Epithelial cell of prostate (primary cell): ENCODE data around the gene SMAD4.
"Not testable (repeated sequence)": the region's sequence is repeated elsewhere in the genome, so short reads cannot be mapped to it uniquely, and the experiment has no call there.

ENCODE experiments used
- DNase-seq: peaks from one replicate; pipeline ENCODE4 v3.0.0-alpha.2; 2011; ENCODE audit warnings: low read depth, low spot score
- H3K27ac ChIP-seq: fragments of 450-650 bp; 2 replicates; pipeline ENCODE4 v1.5.1; 2017; ENCODE audit warnings: mild to moderate bottlenecking

The SMAD4 gene

DNA sequence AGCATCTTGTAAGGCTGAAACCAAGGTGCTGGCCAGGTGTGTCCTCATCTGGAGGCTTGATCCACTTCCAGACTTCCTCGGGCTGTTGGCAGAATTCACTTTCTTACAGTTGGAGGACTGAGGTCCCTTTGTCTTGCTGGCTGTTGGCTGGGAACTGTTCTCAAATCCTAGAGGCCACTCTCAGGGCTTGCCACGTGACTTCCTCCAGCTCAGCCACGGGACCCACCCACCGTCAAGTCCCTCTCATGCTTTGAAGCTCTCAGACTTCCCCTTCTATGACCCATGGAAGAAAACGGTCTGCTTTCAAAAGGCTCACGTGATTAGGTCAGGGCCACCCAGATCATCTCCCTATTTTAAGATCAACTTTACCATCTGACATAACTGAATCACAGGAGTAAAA is 77.1 kb downstream of the SMAD4 start:
- no peak overlapping the region for H3K27ac ChIP-seq
- DNase-seq, result no peak

DNA sequence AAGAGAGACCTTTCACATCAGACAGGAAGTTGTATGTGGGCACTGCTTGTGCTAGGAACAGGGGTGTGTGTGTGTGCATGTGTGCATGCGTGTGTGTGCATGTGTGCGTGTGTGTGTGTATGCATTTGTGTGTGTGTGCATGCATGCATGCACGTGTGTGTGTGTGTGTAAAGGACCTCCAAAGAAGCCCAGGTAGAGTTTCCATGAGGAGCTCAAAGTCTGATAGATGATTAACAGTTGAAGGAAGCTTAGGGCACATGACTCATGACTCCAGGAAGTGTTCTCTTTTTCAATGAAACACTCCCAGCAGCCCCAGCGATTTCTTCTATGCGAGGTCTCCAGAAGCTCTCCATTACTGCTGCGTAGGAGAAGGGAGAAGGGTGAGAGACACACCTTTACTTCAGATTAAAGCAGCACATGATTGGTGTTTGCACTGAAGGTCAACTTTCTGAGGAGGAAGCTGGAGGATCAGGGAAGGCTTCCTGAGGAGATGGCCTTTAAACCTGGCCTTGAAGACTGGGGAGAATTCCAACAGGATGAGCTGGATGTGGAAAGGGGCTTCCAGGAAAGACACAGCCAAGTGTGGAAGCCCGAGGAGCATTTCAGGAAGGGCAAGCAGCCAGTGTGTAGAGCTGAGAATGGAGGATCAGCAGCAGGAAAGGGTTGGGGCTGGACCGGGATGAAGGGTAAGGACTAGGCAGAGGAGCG is 77.7 kb downstream of the SMAD4 start:
- no peak for DNase-seq
- no peak overlapping the region for H3K27ac ChIP-seq

DNA sequence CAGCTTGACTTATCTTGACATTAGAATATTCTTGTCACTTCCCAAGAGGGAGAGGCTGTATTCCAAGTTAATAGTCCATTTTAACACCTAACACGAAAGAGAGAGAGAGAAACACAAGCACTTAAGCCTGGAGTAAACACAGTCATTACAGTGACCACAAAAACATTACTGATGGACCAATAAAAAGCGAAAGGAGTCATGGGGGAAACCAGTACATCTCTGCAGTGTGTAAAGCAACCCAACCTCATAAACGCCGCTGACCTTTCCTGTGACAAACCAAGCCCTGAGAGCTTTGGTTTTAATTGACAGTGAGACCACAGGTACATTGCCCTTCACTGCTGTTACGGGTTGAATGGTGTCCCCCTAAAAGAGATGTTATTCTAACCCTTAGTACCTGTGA is 78.3 kb downstream of the SMAD4 start:
- DNase-seq, result no peak

DNA sequence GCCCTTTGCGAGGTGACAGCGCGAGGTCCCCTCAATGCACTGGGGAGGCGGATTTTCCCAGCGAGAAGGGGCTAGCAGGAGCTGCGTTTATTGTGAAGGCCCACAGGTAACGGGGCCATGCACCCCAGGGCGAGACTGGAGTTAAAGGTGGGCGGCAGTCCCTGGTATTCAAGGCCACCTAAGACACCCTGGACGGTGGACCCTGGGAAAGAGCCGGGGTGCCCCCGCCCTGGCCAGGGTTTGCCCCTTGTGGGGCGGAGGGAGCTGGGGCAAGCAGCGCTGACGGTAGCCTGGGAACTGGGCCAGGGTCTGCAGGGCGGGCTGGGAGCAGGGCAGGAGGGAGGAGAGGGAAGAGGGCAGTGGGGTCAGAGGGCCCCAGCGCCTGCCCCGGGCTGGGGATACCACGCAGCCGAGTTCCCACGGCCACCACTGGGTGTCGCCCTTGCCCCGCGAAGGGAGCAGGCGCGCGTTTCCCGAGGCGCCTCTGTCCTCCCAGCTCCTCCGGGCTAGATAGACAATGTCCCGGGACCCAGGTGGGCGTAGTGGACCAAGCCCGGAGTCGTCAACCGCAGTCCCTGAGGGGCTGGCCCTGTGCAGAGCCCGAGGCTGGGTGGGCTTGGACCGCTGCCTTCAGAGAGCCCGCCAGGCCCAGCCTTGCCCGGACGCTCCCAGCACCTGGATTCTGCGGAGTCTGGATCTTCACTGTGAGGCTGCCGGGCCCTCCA is 80.2 kb downstream of the SMAD4 start:
- H3K27ac ChIP-seq, result no peak overlapping the region
- DNase-seq, result no peak

More for the DNA sequence above, 78.3 kb downstream of the SMAD4 start:
- H3K27ac ChIP-seq, result no peak overlapping the region

DNA sequence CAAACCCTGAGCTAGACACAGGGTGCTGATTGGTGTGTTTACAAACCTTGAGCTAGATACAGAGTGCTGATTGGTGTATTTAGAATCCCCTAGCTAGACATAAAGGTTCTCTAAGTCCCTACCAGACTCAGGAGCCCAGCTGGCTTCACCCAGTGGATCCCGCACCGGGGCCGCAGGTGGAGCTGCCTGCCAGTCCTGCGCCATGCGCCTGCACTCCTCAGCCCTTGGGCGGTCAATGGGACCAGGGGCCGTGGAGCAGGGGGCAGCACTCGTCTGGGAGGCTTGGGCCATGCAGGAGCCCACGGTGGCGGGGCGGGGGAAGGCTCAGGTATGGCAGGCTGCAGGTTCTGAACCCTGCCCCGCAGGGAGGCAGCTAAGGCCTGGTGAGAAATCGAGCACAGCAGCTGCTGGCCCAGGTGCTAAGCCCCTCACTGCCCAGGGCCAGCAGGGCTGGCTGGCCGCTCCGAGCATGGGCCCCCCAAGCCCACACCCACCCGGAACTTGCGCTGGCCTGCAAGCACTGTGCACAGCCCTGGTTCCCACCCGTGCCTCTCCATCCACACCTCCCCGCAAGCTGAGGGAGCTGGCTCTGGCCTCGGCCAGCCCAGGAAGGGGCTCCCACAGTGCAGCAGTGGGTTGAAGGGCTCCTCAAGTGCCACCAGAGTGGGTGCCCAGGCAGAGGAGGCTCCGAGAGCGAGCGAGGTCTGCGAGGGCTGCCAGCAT is 81.8 kb downstream of the SMAD4 start:
- not testable (repeated sequence) for DNase-seq, H3K27ac ChIP-seq

DNA sequence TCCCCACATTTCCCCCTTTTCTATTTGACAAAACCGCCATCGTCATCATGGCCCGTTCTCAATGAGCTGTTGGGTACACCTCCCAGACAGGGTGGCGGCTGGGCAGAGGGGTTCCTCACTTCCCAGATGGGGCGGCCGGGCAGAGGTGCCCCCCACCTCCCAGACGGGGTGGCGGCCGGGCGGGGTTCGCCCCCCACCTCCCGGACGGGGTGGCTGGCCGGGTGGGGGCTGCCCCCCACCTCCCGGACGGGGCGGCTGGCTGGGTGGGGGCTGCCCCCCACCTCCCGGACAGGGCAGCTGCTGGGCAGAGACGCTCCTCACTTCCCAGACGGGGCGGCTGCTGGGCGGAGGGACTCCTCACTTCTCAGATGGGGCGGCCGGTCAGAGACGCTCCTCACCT is 87.0 kb downstream of the SMAD4 start:
- H3K27ac ChIP-seq, DNase-seq: not testable (repeated sequence)

DNA sequence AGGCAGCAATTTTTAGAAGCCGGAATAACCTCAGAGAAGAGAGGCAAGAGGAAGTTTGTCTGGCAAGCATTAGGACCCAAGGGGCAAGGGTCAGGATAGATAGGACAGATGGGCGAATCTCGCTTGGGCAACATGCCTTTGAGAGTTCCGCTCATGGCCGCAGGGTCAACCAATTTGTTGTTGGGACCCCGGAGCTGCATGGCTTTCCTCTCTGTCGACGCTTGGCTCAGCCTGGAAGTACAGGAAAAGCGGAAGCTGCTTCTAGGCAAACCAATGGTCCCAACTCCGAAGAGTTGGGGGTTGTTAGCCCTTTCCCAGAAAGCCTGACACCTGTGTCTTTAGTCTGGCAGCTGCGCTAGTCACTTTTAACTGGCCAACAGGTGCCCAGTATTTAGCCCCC is 89.5 kb downstream of the SMAD4 start:
- DNase-seq, result not testable (repeated sequence)

DNA sequence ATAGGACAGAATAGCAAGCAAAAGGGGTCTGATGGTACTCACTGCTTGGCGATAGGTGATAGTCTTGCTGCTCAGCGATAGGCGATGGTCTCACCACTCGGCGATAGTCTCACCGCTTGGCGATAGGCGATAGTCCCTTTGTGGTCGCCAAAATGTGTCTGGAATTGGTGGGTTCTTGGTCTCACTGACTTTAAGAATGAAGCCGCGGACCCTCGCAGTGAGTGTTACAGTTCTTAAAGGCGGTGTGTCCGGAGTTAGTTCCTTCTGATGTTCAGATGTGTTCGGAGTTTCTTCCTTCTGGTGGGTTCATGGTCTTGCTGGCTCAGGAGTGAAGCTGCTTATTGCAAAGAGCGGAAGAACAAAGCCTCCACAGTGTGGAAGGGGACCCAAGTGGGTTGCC is 90.0 kb downstream of the SMAD4 start:
- not testable (repeated sequence) for H3K27ac ChIP-seq, DNase-seq

More for the DNA sequence above, 89.5 kb downstream of the SMAD4 start:
- not testable (repeated sequence) for H3K27ac ChIP-seq

DNA sequence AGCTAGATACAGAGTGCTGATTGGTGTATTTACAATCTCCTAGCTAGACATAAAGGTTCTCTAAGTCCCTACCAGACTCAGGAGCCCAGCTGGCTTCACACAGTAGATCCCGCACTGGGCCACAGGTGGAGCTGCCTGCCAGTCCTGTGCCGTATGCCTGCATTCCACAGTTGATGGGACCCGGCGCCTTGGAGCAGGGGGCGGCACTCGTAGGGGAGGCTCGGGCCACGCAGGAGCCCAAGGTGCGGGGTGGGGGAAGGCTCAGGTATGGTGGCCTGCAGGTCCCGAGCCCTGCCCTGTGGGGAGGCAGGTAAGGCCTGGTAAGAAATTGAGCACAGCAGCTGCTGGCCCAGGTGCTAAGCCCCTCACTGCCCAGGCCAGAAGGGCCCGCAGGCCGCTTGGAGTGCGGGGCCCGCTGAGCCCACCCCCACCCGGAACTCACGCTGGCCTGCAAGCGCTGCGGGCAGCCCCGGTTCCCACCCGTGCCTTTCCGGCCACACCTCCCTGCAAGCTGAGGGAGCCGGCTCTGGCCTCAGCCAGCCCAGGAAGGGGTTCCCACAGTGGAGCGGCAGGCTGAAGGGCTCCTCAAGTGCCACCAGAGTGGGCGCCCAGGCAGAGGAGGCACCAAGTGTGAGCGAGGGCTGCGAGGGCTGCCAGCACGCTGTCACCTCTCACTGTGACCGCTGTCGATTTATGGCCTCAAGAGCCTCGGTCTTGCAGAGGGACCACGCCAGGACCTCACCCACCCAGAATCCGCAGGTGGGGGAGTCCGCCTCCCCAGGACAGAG is 91.0 kb downstream of the SMAD4 start:
- no peak for DNase-seq
- H3K27ac ChIP-seq, result no peak overlapping the region

DNA sequence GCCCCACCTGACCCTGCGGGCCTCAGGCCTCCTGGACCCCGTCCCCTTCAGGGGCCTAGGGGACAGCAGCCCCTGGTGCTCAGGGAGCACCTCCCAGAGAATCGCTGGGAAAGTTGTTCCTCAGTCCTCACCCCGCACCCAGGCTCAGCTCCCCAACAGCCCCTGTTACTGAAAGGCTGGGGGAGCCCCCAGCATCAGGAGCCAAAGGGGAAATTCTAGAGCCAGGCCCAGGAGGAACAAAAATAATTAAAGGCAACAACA is 91.5 kb downstream of the SMAD4 start:
- no peak overlapping the region for H3K27ac ChIP-seq

DNA sequence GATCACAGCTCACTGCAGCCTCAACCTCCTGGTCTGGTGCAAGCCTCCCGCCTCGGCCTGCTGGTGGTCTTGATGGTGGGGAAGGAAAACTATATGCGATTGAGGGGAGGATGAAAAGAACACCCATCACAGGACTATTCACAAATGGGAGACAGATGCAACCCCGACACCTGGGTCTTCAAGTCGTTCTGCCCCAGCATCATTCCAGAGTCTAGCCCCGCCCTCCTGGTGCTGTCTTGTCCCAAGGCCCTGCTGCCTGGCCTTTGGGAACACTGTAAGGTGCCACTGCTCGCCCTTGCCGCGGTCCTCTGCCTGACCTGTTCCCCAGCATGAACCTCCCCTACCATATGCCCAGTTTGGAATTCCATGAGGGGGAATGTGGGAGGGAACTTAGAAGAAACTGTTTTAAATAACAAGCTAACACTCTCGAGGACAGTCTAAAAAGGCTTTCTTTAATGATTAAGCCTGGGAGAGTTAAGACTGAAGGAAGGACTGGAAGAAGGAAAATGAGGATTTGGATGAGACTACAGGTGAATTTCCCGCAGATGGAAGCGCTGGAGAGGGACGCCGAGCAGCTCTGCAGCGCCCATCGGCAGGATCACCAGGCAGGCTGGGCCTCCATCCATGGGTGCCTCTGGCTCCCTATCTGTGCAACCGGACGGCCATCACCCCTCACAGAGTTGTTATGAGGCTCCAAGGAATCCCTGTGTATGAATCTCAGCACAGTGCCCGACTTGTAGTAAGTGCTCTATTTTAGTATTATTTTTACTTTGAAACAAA is 92.4 kb downstream of the SMAD4 start:
- no peak for DNase-seq
- no peak overlapping the region for H3K27ac ChIP-seq

More for the DNA sequence above, 91.5 kb downstream of the SMAD4 start:
- no peak for DNase-seq

DNA sequence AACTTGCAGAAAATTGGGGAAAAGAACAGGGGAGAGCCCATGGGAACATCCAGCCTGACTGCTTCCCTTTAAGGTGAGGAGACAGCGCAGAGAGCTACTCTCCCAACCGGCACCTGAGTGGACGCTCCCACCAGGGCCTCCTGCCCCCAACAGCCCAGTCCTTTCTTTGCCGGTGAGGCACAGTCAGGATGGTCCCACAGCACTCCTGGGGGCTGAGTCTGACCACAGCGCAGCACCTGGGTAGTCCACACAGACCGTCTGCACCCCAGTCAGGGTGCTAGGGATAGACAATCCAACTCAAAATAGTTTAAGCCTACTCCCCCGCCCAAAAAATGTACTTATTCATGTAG is 93.0 kb downstream of the SMAD4 start:
- no peak for DNase-seq
- H3K27ac ChIP-seq, result no peak overlapping the region

DNA sequence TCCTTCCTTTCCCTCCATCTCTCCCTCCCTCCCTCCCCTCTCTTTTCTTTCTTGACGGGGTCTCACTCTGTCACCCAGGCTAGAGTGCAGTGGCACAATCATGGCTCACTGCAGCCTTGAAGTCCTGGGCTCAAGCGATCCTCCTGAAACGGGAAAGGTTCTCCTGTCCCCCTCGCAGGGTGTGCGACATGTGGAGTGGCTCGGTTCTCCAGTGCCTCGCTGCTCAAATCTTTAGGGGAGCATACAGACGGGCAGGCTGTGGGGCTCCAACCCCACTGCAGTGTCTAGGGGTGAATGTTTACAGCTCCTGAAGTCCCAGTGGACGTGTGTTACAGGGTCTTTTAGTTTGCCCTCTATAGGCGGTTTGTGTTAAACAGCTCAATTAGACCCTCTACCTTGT is 93.5 kb downstream of the SMAD4 start:
- H3K27ac ChIP-seq, result no peak overlapping the region
- DNase-seq, result no peak

DNA sequence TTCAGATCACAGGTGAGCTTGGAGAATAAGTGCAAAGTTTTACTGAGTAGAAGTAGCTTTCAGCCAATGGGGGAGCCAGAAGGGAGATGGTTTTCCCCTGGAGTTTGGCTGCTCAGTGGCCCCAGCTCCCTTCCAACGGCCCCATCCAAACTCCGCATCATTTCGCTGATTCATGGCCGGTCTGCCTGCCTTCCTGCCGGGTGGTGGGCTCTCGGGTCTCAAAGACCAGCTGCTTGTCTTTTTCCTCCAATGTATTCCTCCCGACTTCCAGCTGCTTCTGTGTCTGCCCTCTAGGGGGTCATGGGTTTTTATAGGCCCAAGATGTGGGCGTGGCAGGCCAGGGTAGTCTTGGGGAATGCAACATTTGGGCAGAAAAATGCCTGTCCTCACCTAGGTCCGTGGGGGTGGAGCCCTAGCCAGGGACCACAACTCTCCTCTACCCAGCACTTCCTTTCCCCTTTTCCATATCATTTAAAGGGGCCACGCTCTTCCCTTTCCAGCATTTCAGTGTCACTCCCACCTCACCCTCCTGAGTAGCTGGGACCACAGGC is 94.0 kb downstream of the SMAD4 start:
- no peak overlapping the region for H3K27ac ChIP-seq
- no peak for DNase-seq

DNA sequence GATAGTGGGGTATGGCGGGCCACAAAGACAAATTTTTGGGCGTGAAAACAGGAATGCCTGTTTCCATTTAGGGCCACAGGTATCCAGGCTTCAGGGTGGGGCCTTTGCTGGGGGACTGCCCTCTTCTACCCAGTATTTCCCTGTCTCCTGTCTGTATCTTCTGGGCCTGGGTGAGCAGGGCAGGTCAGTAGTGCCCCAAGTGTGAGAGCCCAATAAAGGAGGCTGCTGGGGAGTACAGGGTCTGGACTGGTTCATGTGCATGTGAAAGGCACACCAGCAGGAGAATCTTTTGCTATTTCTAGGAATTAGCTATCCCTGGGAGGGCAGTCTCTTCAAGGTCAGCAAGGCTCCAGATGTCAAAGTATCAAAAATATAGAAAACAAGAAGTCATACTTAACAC is 96.0 kb downstream of the SMAD4 start:
- no peak overlapping the region for H3K27ac ChIP-seq
- no peak for DNase-seq

DNA sequence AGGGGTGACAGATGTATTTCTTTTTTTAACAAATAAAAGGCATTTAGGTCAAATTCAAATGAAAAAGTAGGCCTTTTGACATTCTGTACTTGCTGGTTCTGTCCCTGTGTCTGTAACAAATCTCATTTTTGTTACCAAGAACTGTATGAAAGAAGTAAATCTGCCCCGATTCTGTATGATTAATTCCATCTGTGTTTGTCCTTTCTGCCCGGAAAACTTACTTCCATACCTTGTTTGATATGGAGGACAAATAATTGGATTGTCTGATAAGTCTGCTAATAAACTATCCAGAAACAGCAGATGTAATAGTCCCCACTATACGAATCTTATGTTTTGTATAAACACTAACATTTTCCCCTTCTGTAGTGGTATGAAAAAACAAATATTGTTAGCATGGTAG is 97.7 kb downstream of the SMAD4 start:
- DNase-seq, result no peak
- no peak overlapping the region for H3K27ac ChIP-seq

DNA sequence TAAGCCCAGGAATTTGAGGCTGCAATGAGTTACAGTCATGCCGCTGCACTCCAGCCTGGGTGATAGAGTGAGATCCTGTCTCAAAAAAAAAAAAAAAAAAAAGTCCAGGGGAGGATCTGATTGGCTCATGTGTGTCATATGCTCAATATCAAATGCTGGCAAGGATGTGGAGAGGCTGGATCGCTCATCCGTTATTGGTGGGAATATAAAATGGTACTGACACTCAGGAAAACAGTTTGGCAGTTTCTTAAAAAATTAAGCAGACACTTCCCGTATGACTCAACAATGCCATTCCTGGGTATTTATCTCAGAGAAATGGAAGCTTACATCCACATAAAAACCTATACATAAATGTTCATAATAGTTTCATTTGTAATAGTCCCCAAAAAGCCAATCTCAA is 98.5 kb downstream of the SMAD4 start:
- no peak overlapping the region for H3K27ac ChIP-seq
- DNase-seq, result no peak

DNA sequence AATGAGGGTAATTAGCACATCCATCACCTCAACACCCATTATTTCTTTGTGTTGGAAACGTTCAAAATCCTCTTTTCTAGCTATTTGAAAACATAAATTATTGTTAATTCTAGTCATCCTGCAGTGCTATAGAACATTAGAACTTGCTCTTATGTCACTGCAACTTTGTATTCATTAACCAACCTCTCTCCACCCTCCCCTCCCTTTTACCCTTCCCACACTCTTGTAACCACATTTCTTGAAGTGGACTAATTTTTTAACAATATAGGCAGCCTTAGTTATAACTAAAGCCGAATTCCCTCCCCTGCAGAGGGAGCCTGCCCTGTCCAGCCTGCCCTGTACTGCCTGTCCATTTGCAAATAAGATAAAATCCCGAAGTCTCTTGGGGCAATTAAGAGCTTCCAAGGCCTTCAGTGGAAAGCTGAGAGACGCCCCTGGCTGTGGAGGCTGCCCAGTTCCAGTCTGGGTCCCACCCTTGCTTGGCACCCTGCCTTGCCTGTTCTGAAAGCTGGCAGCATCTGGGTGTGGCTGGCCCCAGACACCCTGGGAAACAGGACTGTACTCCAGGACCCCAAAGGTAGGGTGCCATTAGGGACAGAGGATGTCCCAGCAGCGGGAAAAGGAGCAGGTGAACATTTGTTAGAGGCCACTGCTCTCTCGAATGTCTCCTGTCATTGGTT is 102.4 kb downstream of the SMAD4 start:
- H3K27ac ChIP-seq, result no peak overlapping the region
- no peak for DNase-seq

DNA sequence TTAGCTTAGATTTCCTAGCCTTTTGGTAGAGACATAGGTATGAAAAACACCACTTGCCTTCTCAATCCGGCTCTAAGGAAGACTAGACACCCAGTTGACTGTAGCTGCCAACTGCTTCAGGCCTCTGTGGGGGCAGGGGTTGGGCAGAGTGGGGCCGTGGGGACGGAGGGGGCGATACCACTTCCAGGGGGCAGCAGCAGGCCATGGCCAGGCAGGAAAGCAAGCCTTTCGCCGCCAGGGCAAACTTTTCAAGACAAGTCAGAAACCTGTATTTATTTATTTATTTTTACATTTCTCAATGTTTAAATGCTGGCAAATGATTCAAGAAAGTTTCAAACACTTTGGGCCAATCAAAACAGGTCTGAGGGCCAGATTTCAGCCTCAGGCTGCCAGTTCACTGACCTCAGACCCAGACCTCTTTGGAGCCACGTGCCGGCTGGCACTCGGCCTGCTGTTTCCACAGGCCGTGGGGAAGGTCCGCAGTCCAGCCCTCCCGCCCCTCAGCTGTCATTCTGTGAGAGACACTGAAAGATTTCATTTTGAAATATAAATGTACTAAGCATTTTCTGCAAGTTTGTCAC is 103.7 kb downstream of the SMAD4 start:
- H3K27ac ChIP-seq, result no peak overlapping the region
- DNase-seq, result no peak
